HepG2 (cell line): Measurements from ENCODE around the gene CLIC4. TPM values are rescaled to one million over a fixed set of nuclear protein-coding genes. Genes with fewer than 3 reads are reported as not detected.
A peak's percentile ranks its signal among the peaks of the same experiment; 100 is the strongest.

ENCODE experiments used
- ATAC-seq: fragments of 200-7000 bp; cut with Tn5 transposase; 3 replicates; pipeline ENCODE4 v1.9.1; 2020; ENCODE audit warnings: mild to moderate bottlenecking, moderate library complexity
- BruUV-seq: library from RNA; stranded (reverse); fragments of 400-500 nt; replicated peaks from 2 replicates; lab custom pipeline; 2021; lab: Mats Ljungman, UMichigan
- CTCF ChIA-PET: fragments of 300-600 bp; formaldehyde crosslinking; extraction: SDS; loops from one replicate; lab custom pipeline; 2021; ENCODE audit warnings: low total read pairs, inconsistent platforms, low intra/inter-chr PET ratio; lab: Yijun Ruan, JAX
- POLR2A ChIA-PET: fragments of 350-600 bp; sonication (Branson Sonifier 250); formaldehyde crosslinking; loops from one replicate; lab custom pipeline; 2020; ENCODE audit warnings: antibody characterized with exemption, inconsistent platforms; lab: Yijun Ruan, JAX
- DNase-seq: peaks from one replicate; pipeline ENCODE4 v3.0.0-alpha.2; 2015; ENCODE audit warnings: low spot score
- FAIRE-seq: peaks from 3 replicates; lab custom pipeline; 2011; peaks lifted over from hg19 to GRCh38; lab: Jason Lieb, UNC
- H2AFZ ChIP-seq: one replicate; pipeline ENCODE4 v1.6.1; 2011; ENCODE audit warnings: low read length, inconsistent platforms
- H3K27ac ChIP-seq: fragments of 300-600 bp; 3 replicates; pipeline ENCODE4 v1.8.0; 2011; ENCODE audit warnings: mixed run types, mild to moderate bottlenecking, mixed read lengths, low read length, inconsistent platforms; ENCODE audit not compliant: insufficient read depth; ENCODE audit errors: extremely low read length
- H3K27me3 ChIP-seq, 2 experiments: fragments of 200-600 bp in 1 of 2; 2 replicates in 1 of 2; 3 replicates in 1 of 2; pipeline versions ENCODE4 v1.6.0 to v1.8.0; 2011; ENCODE audit warnings: low read length in 2 of 2, mild to moderate bottlenecking in 2 of 2, moderate library complexity in 2 of 2, inconsistent platforms in 1 of 2; ENCODE audit not compliant: insufficient read depth in 2 of 2, control insufficient read depth in 1 of 2
- H3K36me3 ChIP-seq, 2 experiments: fragments of 200-600 bp in 1 of 2; replicated peaks in 1 of 2; 2 replicates in 1 of 2; 3 replicates in 1 of 2; pipeline versions ENCODE4 v1.5.1 to v1.8.0; 2011; ENCODE audit warnings: low read length in 2 of 2, inconsistent platforms in 1 of 2; ENCODE audit not compliant: insufficient read depth in 2 of 2, control insufficient read depth in 1 of 2
- H3K4me1 ChIP-seq: 2 replicates; pipeline ENCODE4 v1.5.1; 2012; ENCODE audit warnings: low read length, inconsistent platforms; ENCODE audit not compliant: insufficient read depth
- H3K4me2 ChIP-seq: 2 replicates; pipeline ENCODE4 v1.6.0; 2011; ENCODE audit warnings: low read depth, low read length, inconsistent platforms
- H3K4me3 ChIP-seq, 3 experiments: fragments of 200-600 bp in 1 of 3; sonication (generic), shearing (Covaris generic) in 1 of 3; replicated peaks in 1 of 3; 2 replicates each; pipeline ENCODE4 v1.5.1; 2011 to 2016; ENCODE audit warnings: low read length in 3 of 3, inconsistent platforms in 2 of 3, low read depth in 2 of 3, mild to moderate bottlenecking in 2 of 3, control low read depth in 1 of 3, mixed read lengths in 1 of 3; ENCODE audit not compliant: insufficient read depth in 1 of 3
- H3K79me2 ChIP-seq: one replicate; pipeline ENCODE4 v1.6.1; 2011; ENCODE audit warnings: low read length, inconsistent platforms; ENCODE audit not compliant: insufficient read depth
- H3K9ac ChIP-seq: 2 replicates; pipeline ENCODE4 v1.6.0; 2011; ENCODE audit warnings: mild to moderate bottlenecking, low read depth, low read length, inconsistent platforms; ENCODE audit not compliant: insufficient read depth
- H3K9me3 ChIP-seq: 2 replicates; pipeline ENCODE4 v1.5.1; 2012; ENCODE audit warnings: mild to moderate bottlenecking, low read length
- H4K20me1 ChIP-seq: 2 replicates; pipeline ENCODE4 v1.6.0; 2011; ENCODE audit warnings: inconsistent platforms, mild to moderate bottlenecking, low read length, moderate library complexity; ENCODE audit not compliant: insufficient read depth
- CTCF ChIP-seq: sonication (generic); formaldehyde crosslinking; IDR thresholded peaks from 2 replicates; pipeline ENCODE4 v1.5.0; 2020; ENCODE audit warnings: mild to moderate bottlenecking, missing genetic modification reagents, moderate library complexity
- E2F2 ChIP-seq: sonication (generic); formaldehyde crosslinking; IDR thresholded peaks from 2 replicates; pipeline ENCODE4 v1.4.0; 2020; ENCODE audit warnings: missing genetic modification reagents, borderline replicate concordance
- EED ChIP-seq: sonication (generic); formaldehyde crosslinking; IDR thresholded peaks from 2 replicates; pipeline ENCODE4 v1.5.0; 2020; ENCODE audit warnings: mild to moderate bottlenecking, missing genetic modification reagents
- IKZF1 ChIP-seq: fragments of 450-650 bp; IDR thresholded peaks from 2 replicates; pipeline ENCODE4 v1.7.1; 2016
- KDM2A ChIP-seq: sonication (generic); formaldehyde crosslinking; IDR thresholded peaks from 2 replicates; pipeline ENCODE4 v1.4.0; 2020; ENCODE audit warnings: low read depth, missing genetic modification reagents, borderline replicate concordance
- PATZ1 ChIP-seq: sonication (generic); formaldehyde crosslinking; IDR thresholded peaks from 2 replicates; pipeline ENCODE4 v1.4.0; 2020; ENCODE audit warnings: missing genetic modification reagents
- RCOR2 ChIP-seq: IDR thresholded peaks from 2 replicates; pipeline ENCODE4 v1.6.1; 2016; ENCODE audit warnings: missing biosample characterization, missing genetic modification reagents
- SMC3 ChIP-seq: IDR thresholded peaks from 2 replicates; pipeline ENCODE4 v1.6.1; 2011; ENCODE audit warnings: low read length, improper control_type of control experiment
- SPEN ChIP-seq: sonication (generic); formaldehyde crosslinking; IDR thresholded peaks from 2 replicates; pipeline ENCODE4 v1.5.1; 2020; ENCODE audit warnings: low read depth, mild to moderate bottlenecking, missing genetic modification reagents
- ZBTB38 ChIP-seq: sonication (generic); formaldehyde crosslinking; IDR thresholded peaks from 2 replicates; pipeline ENCODE4 v1.5.1; 2020; ENCODE audit warnings: mild to moderate bottlenecking, missing genetic modification reagents
- ZNF121 ChIP-seq: sonication (generic); formaldehyde crosslinking; IDR thresholded peaks from 2 replicates; pipeline ENCODE4 v1.5.0; 2020; ENCODE audit warnings: mild to moderate bottlenecking, missing genetic modification reagents
- ZNF740 ChIP-seq: sonication (generic); formaldehyde crosslinking; IDR thresholded peaks from 2 replicates; pipeline ENCODE4 v1.4.0; 2020; ENCODE audit warnings: missing genetic modification reagents
- ZNF770 ChIP-seq: sonication (generic); formaldehyde crosslinking; IDR thresholded peaks from 2 replicates; pipeline ENCODE4 v1.5.0; 2020; ENCODE audit warnings: mild to moderate bottlenecking, missing genetic modification reagents
- WGBS: methylation state at CpG from one replicate; pipeline ENCODE4 v1.1.6; 2017; ENCODE audit warnings: low lambda C conversion rate; 5-methylcytosine and 5-hydroxymethylcytosine counted together
- in situ Hi-C: cut with HindIII; loops from 2 replicates; pipeline ENCODE4 v1.10.0; 2017; ENCODE audit warnings: low pct_unique_long_range_greater_than_20kb; ENCODE audit not compliant: extremely low pct_ligation_motif_present
- intact Hi-C: fragments of 100-400 bp; cut with micrococcal nuclease; formaldehyde crosslinking; loops from one replicate; pipeline ENCODE4 v1.10.0; 2022; ENCODE audit not compliant: unreplicated experiment
- polyA plus RNA-seq, 8 experiments: library from polyadenylated mRNA; depleted of rRNA in 3 of 8; stranded (reverse) in 7 of 8; unstranded in 1 of 8; fragments of >200 nt; fragmentation: Illumina TruSeq in 4 of 8; extraction: Trizol in 4 of 8; gene quantifications; 2 replicates each; pipeline versions ENCODE4 v1.2.1 to v1.2.3, GENCODE V29; 2011 to 2016; ENCODE audit warnings: low read depth in 4 of 8, missing spikeins in 1 of 8, mixed read lengths in 1 of 8; ENCODE audit not compliant: insufficient read depth in 1 of 8
- total RNA-seq, 5 experiments: library from RNA; depleted of rRNA; stranded (reverse); fragments of >200 nt; fragmentation: Illumina TruSeq; extraction: Trizol; gene quantifications; 2 replicates each; pipeline ENCODE4 v1.2.3, GENCODE V29; 2016; ENCODE audit warnings: low read depth in 1 of 5

The CLIC4 gene
- total and polyA plus RNA-seq, 2 of the 13 experiments (the other 11 are each of a cell fraction or from before 2014, with no cell fraction given): 23.3 to 77.4 TPM

- no TSS peak for BruUV-seq
- Histone ChIP-seq H3K4me3 (no peak overlapping the region), H3K4me2 (no peak overlapping the region), H3K27me3 (peaks cover 0 to 8% of the 10 kb centered on the region in 2 experiments; a peak in 2 of 5 replicates), H3K36me3 (no peaks in the 10 kb centered on the region), H3K9me3 (no peaks in the 10 kb centered on the region), H2AFZ (no peak overlapping the region), H3K4me1 (peaks cover 27% of the 10 kb centered on the region), H3K9ac (no peak overlapping the region), H3K79me2 (no peaks in the 10 kb centered on the region), H3K27ac (no peak overlapping the region), H4K20me1 (no peaks in the 10 kb centered on the region)
- in situ Hi-C loops (loop anchor here (5.0 kb wide), 2 partner anchors 58 to 188 kb away; no protein-coding TSS in a partner anchor), intact Hi-C loops (loop anchor here (2.0 kb wide), 1 partner anchor 251 kb away; no protein-coding TSS in a partner anchor)
- ChIA-PET POLR2A (no interaction called here), CTCF (interaction anchor here (4.3 kb wide), 1 partner anchor 48 kb away, joined by 20 read pairs; no protein-coding TSS in a partner anchor)
- no peak for DNase-seq
- FAIRE-seq: no peak
- ATAC-seq: peak; percentile 13; the same call in 1 of the 3 replicates
- WGBS: 22% methylated on average over 9 of the region's 9 CpGs
- TF ChIP-seq EED (no peak), RCOR2 (CRISPR knock-in tag) (no peak), KDM2A (peak; percentile 44; the same call in 1 of the 2 replicates), CTCF (CRISPR knock-in tag) (peak; percentile 86), ZNF770 (CRISPR knock-in tag) (peak; percentile 74), PATZ1 (CRISPR knock-in tag) (0 out of 2 replicates have a peak, but pooled peaks have one; percentile 32), ZBTB38 (CRISPR knock-in tag) (0 out of 2 replicates have a peak, but pooled peaks have one; percentile 24), SPEN (no peak), SMC3 (peak; percentile 29; the same call in 1 of the 2 replicates), IKZF1 (no peak), E2F2 (no peak), ZNF121 (CRISPR knock-in tag) (peak; percentile 61), ZNF740 (CRISPR knock-in tag) (no peak)
These were observed 104.5 kb downstream of the CLIC4 start for GRCh38 chr1:24849672-24850295.
